ENCODE data around the gene RPL36A.

DNA sequence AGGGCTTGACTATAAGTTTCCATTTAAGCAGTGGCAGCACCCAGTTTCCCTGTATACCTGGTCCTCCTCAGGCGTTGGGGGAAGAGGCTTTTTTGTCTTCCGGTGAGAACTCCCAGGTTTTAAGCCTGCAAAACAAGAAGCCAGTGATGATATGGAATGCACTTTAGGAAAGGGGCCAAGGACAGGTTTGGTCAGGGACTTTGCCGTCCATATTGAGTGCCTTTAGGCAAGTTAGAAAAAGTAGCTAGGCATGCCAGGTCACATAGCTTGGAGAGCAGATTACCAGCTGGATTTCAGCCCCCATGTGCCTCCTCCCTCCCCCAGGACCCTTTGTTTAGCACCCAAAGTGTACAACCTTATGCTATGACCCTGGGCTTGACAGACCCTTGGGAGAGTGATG is 28.7 kb upstream of the RPL36A start:
- TF ChIP-seq TFAP4 (IDR thresholded peaks at IDR 0.05; ENCODE audit: borderline replicate concordance, low read depth), result no peak
- TF ChIP-seq POLR2A (IDR thresholded peaks at IDR 0.05; ENCODE audit: insufficient read depth in 1 of 2, low read depth in 2 of 2, low read length in 2 of 2), result no peak
- TF ChIP-seq BRD4 (CRISPR knock-in tag; IDR thresholded peaks at IDR 0.05), result no peak
- TF ChIP-seq CTCF (CRISPR knock-in tag; IDR thresholded peaks at IDR 0.05), result no peak
- no peak for TF ChIP-seq DPF2 (CRISPR knock-in tag; IDR thresholded peaks at IDR 0.05; ENCODE audit: borderline replicate concordance, low read depth)
- TF ChIP-seq MZF1 (CRISPR knock-in tag; IDR thresholded peaks at IDR 0.05; ENCODE audit: borderline replicate concordance), result no peak
- TF ChIP-seq ZNF777 (CRISPR knock-in tag; IDR thresholded peaks at IDR 0.05), result no peak
- TF ChIP-seq ARNT (IDR thresholded peaks at IDR 0.05), result no peak
